ENCODE results near the gene FYTTD1.

FYTTD1 gene, protein sequence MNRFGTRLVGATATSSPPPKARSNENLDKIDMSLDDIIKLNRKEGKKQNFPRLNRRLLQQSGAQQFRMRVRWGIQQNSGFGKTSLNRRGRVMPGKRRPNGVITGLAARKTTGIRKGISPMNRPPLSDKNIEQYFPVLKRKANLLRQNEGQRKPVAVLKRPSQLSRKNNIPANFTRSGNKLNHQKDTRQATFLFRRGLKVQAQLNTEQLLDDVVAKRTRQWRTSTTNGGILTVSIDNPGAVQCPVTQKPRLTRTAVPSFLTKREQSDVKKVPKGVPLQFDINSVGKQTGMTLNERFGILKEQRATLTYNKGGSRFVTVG

DNA sequence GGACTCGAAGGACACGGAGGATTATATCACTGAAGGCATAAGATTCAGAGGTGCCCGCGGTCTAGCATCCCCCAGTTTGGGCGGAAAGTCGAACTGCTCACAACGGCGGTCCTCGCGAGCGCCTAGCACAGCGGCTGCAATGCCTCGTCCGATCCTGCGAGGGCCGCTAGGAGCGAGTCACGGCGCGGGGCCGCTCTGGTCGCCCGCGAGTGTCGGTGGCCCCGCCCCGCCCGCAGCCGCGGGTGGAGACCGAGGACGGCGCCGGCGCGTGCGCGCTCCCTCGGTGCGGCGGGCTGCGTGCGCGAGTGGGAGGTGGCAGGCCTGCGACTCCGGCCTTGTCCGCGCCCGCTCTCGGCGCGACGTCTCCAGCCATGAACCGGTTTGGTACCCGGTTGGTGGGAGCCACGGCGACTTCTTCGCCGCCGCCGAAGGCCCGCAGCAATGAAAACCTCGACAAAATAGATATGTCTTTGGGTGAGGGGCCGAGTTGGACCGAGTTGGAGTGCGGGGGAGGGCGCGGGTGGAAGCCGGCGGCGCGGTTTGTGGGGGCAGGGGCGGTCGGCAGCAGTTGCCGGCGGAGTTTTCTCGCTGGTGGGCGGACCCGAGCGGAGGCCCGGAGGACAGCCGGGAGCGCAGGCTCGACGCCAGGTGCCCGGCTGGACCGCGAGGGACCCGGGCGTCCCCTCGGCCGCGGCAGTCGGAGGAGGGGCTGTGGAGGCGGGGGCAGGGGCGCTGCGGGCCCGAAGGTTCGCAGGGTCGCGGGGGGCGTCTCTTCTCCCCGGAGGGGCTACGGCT is at the start of gene FYTTD1:
Gene FYTTD1, plus strand, starts transcription at position 283 of the 795 bp plus-strand sequence. Its CDS starts 89 bp downstream, at position 372.
- peaks cover 42% of the 10 kb centered on the region for H3K79me2 ChIP-seq (ENCODE audit: insufficient read depth, low read length)
- H3K4me1 ChIP-seq (ENCODE audit: insufficient read depth, low read length, poor library complexity, severe bottlenecking): peaks cover 30% of the 10 kb centered on the region
- no peaks in the 10 kb centered on the region for H3K9me2 ChIP-seq (replicated peaks; ENCODE audit: low read depth, low read length)
- peak within 1 kb of the TSS; percentile 87 for H3K4me2 ChIP-seq (ENCODE audit: low read depth, low read length, poor library complexity, severe bottlenecking)
- H3K36me3 ChIP-seq (ENCODE audit: insufficient read depth, low read length): no peaks in the 10 kb centered on the region
- H3K27me3 ChIP-seq (ENCODE audit: insufficient read depth, low read length, poor library complexity, severe bottlenecking): no peaks in the 10 kb centered on the region
- no peaks in the 10 kb centered on the region for H3K9me3 ChIP-seq (ENCODE audit: insufficient read depth, low read depth, low read length)
- peak within 1 kb of the TSS; percentile 90 for H2AFZ ChIP-seq (ENCODE audit: low read length)
- peaks cover 37% of the 10 kb centered on the region for H4K20me1 ChIP-seq (ENCODE audit: insufficient read depth, low read length, poor library complexity, severe bottlenecking)
- peak within 1 kb of the TSS; percentile 81 for H3K9ac ChIP-seq (ENCODE audit: low read depth, low read length, poor library complexity, severe bottlenecking)
- no peaks in the 10 kb centered on the region; the same call in 1 of the 2 replicates for H3F3A ChIP-seq (ENCODE audit: low read depth)
- H3K4me3 ChIP-seq (ENCODE audit: low read length, poor library complexity, severe bottlenecking): peak within 1 kb of the TSS; percentile 80
- TF ChIP-seq, protein P1, sequence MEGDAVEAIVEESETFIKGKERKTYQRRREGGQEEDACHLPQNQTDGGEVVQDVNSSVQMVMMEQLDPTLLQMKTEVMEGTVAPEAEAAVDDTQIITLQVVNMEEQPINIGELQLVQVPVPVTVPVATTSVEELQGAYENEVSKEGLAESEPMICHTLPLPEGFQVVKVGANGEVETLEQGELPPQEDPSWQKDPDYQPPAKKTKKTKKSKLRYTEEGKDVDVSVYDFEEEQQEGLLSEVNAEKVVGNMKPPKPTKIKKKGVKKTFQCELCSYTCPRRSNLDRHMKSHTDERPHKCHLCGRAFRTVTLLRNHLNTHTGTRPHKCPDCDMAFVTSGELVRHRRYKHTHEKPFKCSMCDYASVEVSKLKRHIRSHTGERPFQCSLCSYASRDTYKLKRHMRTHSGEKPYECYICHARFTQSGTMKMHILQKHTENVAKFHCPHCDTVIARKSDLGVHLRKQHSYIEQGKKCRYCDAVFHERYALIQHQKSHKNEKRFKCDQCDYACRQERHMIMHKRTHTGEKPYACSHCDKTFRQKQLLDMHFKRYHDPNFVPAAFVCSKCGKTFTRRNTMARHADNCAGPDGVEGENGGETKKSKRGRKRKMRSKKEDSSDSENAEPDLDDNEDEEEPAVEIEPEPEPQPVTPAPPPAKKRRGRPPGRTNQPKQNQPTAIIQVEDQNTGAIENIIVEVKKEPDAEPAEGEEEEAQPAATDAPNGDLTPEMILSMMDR (conservative IDR thresholded peaks at IDR 0.05; ENCODE audit: low read length): peak; percentile 48
- no peak for TF ChIP-seq EZH2phosphoT487 (IDR thresholded peaks at IDR 0.05; ENCODE audit: borderline replicate concordance)

DNA sequence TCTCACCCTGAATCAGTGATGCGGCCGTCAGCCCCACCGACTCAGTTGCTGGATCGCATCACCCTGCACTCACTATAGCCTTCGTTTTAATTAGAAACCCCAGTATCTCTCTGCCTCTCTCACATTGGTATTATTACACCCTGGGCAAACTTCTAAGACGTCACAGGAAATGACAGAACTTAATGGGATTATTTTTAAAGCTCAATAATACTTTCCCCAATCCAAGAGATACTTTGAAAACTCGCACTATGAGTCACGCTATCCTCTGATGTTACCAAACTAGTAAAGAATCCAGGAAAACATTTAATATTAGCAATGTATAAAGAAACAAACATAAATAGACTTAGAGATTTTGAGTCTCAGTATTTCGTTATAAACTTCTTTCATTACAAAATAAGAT is 49.6 kb upstream of the FYTTD1 start:
- TF ChIP-seq, protein P1 (conservative IDR thresholded peaks at IDR 0.05; ENCODE audit: low read length): no peak
- no peak for TF ChIP-seq EZH2phosphoT487 (IDR thresholded peaks at IDR 0.05; ENCODE audit: borderline replicate concordance)
- Histone ChIP-seq H3K36me3 (ENCODE audit: insufficient read depth, low read length) (peaks cover 27% of the 10 kb centered on the region; the same call in 1 of the 2 replicates), H3K4me3 (ENCODE audit: low read length, poor library complexity, severe bottlenecking) (no peak overlapping the region), H3K9me3 (ENCODE audit: insufficient read depth, low read depth, low read length) (no peaks in the 10 kb centered on the region), H2AFZ (ENCODE audit: low read length) (no peak overlapping the region), H4K20me1 (ENCODE audit: insufficient read depth, low read length, poor library complexity, severe bottlenecking) (no peaks in the 10 kb centered on the region), H3K9ac (ENCODE audit: low read depth, low read length, poor library complexity, severe bottlenecking) (no peak overlapping the region), H3F3A (ENCODE audit: low read depth) (no peaks in the 10 kb centered on the region), H3K9me2 (replicated peaks; ENCODE audit: low read depth, low read length) (no peaks in the 10 kb centered on the region), H3K27me3 (ENCODE audit: insufficient read depth, low read length, poor library complexity, severe bottlenecking) (no peaks in the 10 kb centered on the region), H3K4me1 (ENCODE audit: insufficient read depth, low read length, poor library complexity, severe bottlenecking) (peaks cover 5% of the 10 kb centered on the region), H3K4me2 (ENCODE audit: low read depth, low read length, poor library complexity, severe bottlenecking) (no peak overlapping the region), H3K79me2 (ENCODE audit: insufficient read depth, low read length) (no peaks in the 10 kb centered on the region)

DNA sequence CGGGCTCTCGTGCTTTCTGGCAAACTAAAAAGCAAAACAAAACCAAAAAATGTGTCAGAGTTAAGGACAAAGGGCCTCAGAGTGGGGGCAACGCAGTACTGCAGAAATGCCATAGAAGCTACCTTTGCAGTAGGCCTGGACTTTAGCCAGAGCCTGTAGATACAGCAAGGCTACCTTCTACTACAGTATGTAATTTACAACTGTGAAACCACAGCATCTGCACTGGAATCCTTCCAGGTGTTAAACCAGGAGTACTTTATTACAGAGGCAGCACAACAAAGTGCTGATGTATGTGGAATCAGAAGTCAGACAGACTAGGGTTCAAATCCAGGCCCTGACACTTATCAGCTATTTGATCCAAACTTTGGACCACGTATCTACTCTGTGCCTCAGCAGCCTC is 47.8 kb upstream of the FYTTD1 start:
- H2AFZ ChIP-seq (ENCODE audit: low read length): no peak overlapping the region
- peaks cover 25% of the 10 kb centered on the region; the same call in 1 of the 2 replicates for H3K36me3 ChIP-seq (ENCODE audit: insufficient read depth, low read length)
- H3K4me3 ChIP-seq (ENCODE audit: low read length, poor library complexity, severe bottlenecking): no peak overlapping the region
- H3K9me2 ChIP-seq (replicated peaks; ENCODE audit: low read depth, low read length): no peaks in the 10 kb centered on the region
- no peaks in the 10 kb centered on the region for H3K9me3 ChIP-seq (ENCODE audit: insufficient read depth, low read depth, low read length)
- H3K4me2 ChIP-seq (ENCODE audit: low read depth, low read length, poor library complexity, severe bottlenecking): no peak overlapping the region
- no peaks in the 10 kb centered on the region for H3K27me3 ChIP-seq (ENCODE audit: insufficient read depth, low read length, poor library complexity, severe bottlenecking)
- H3K79me2 ChIP-seq (ENCODE audit: insufficient read depth, low read length): no peaks in the 10 kb centered on the region
- H3F3A ChIP-seq (ENCODE audit: low read depth): no peaks in the 10 kb centered on the region
- no peak overlapping the region for H3K9ac ChIP-seq (ENCODE audit: low read depth, low read length, poor library complexity, severe bottlenecking)
- H4K20me1 ChIP-seq (ENCODE audit: insufficient read depth, low read length, poor library complexity, severe bottlenecking): no peaks in the 10 kb centered on the region
- peaks cover 5% of the 10 kb centered on the region for H3K4me1 ChIP-seq (ENCODE audit: insufficient read depth, low read length, poor library complexity, severe bottlenecking)
- no peak for TF ChIP-seq EZH2phosphoT487 (IDR thresholded peaks at IDR 0.05; ENCODE audit: borderline replicate concordance)
- TF ChIP-seq, protein P1 (conservative IDR thresholded peaks at IDR 0.05; ENCODE audit: low read length): no peak

Data from Loucy (cell line).